Measurements from ENCODE around the gene MFRP. TPM values are rescaled to one million over a fixed set of nuclear protein-coding genes. Genes with fewer than 3 reads are reported as not detected.

The MFRP gene
- total RNA-seq, 1 experiment from 2014 or later, result not detected

GRCh38 chr11:119295178-119295577, 51.3 kb downstream of the MFRP start:
- no peak for DNase-seq (ENCODE audit: low read depth)

- no peak for DNase-seq (ENCODE audit: low read depth)
These were observed 53.0 kb downstream of the MFRP start for GRCh38 chr11:119293461-119293860.

- DNase-seq (ENCODE audit: low read depth), result no peak
These were observed 55.5 kb downstream of the MFRP start for GRCh38 chr11:119290894-119291497.

Other genes starting within 250 kb of the MFRP start
- 32.0 and 38.3 TPM in 2 replicates for gene DPAGT1, start 244.9 kb downstream of the MFRP start, total RNA-seq (2014; rRNA removed; shearing (Covaris generic))
- gene C2CD2L, start 239.4 kb downstream of the MFRP start, total RNA-seq (2014; rRNA removed; shearing (Covaris generic)), result 1.7 and 10.6 TPM in 2 replicates
- 14.4 and 28.8 TPM in 2 replicates for gene HINFP, start 225.1 kb downstream of the MFRP start, total RNA-seq (2014; rRNA removed; shearing (Covaris generic))
- not detected in 2 replicates for gene ABCG4, start 197.7 kb downstream of the MFRP start, total RNA-seq (2014; rRNA removed; shearing (Covaris generic))
- 4.3 and 9.7 TPM in 2 replicates for gene NLRX1, start 178.0 kb downstream of the MFRP start, total RNA-seq (2014; rRNA removed; shearing (Covaris generic))
- gene NHERF4, start 161.2 kb downstream of the MFRP start, total RNA-seq (2014; rRNA removed; shearing (Covaris generic)), result not detected in 2 replicates
- 7.3 and 11.1 TPM in 2 replicates for gene CBL, start 140.4 kb downstream of the MFRP start, total RNA-seq (2014; rRNA removed; shearing (Covaris generic))
- gene MCAM, start 29.6 kb downstream of the MFRP start, total RNA-seq (2014; rRNA removed; shearing (Covaris generic)), result 180 and 215 TPM in 2 replicates
- gene RNF26, start 12.2 kb downstream of the MFRP start, total RNA-seq (2014; rRNA removed; shearing (Covaris generic)), result 2.6 and 2.9 TPM in 2 replicates
- gene C1QTNF5, start 5.8 kb downstream of the MFRP start, total RNA-seq (2014; rRNA removed; shearing (Covaris generic)), result 0.51 and 1.9 TPM in 2 replicates
- 0.27 and 0.51 TPM in 2 replicates for gene USP2, start 35.0 kb upstream of the MFRP start, total RNA-seq (2014; rRNA removed; shearing (Covaris generic))
- 146 and 189 TPM in 2 replicates for gene THY1, start 76.5 kb upstream of the MFRP start, total RNA-seq (2014; rRNA removed; shearing (Covaris generic))

Measured in Daoy (cell line).